Trophoblast cell (in vitro differentiated cells and primary cell): ENCODE results near the gene OCLN.
"Not testable (repeated sequence)": the region's sequence is repeated elsewhere in the genome, so short reads cannot be mapped to it uniquely, and the experiment has no call there.

ENCODE experiments used
- DNase-seq, 2 donors: peaks; one replicate each; pipeline ENCODE4 v3.0.0-alpha.2; 2016
- H2AFZ ChIP-seq: 2 replicates; pipeline ENCODE4 v1.6.1; 2013; ENCODE audit warnings: low read length, moderate library complexity, mild to moderate bottlenecking; ENCODE audit not compliant: insufficient read depth, poor library complexity
- H2AK5ac ChIP-seq: 2 replicates; pipeline ENCODE4 v1.6.1; 2013; ENCODE audit warnings: mild to moderate bottlenecking, low read length
- H2BK120ac ChIP-seq: 2 replicates; pipeline ENCODE4 v1.6.1; 2013; ENCODE audit warnings: low read length, mild to moderate bottlenecking, moderate library complexity; ENCODE audit not compliant: insufficient read depth, poor library complexity
- H2BK12ac ChIP-seq: 2 replicates; pipeline ENCODE4 v1.6.1; 2013; ENCODE audit warnings: mild to moderate bottlenecking, low read length, moderate library complexity
- H2BK5ac ChIP-seq: 2 replicates; pipeline ENCODE4 v1.6.1; 2013; ENCODE audit warnings: low read length, low read depth, moderate library complexity, mild to moderate bottlenecking; ENCODE audit not compliant: poor library complexity
- H3K14ac ChIP-seq: 2 replicates; pipeline ENCODE4 v1.6.1; 2013; ENCODE audit warnings: mild to moderate bottlenecking, low read length
- H3K18ac ChIP-seq: 2 replicates; pipeline ENCODE4 v1.6.1; 2013; ENCODE audit warnings: mild to moderate bottlenecking, low read length
- H3K23ac ChIP-seq: 2 replicates; pipeline ENCODE4 v1.6.1; 2013; ENCODE audit warnings: low read length
- H3K27ac ChIP-seq: 2 replicates; pipeline ENCODE4 v1.5.1; 2013; ENCODE audit warnings: low read depth, mild to moderate bottlenecking, inconsistent platforms, low read length, moderate library complexity
- H3K27me3 ChIP-seq: 2 replicates; pipeline ENCODE4 v1.6.1; 2013; ENCODE audit warnings: inconsistent platforms, mild to moderate bottlenecking, low read length, moderate library complexity; ENCODE audit not compliant: insufficient read depth
- H3K36me3 ChIP-seq, 2 experiments: 1 replicate in 1 of 2; 2 replicates in 1 of 2; pipeline ENCODE4 v1.6.1; 2013; ENCODE audit warnings: low read length in 2 of 2, mild to moderate bottlenecking in 2 of 2, moderate library complexity in 1 of 2; ENCODE audit not compliant: insufficient read depth in 2 of 2, control insufficient read depth in 1 of 2
- H3K4ac ChIP-seq: 2 replicates; pipeline ENCODE4 v1.6.1; 2013; ENCODE audit warnings: low read depth, mild to moderate bottlenecking, low read length, moderate library complexity
- H3K4me1 ChIP-seq, 2 experiments: 1 replicate in 1 of 2; 2 replicates in 1 of 2; pipeline ENCODE4 v1.6.1; 2013; ENCODE audit warnings: low read length in 2 of 2, mild to moderate bottlenecking in 2 of 2, moderate library complexity in 1 of 2; ENCODE audit not compliant: insufficient read depth in 2 of 2, control insufficient read depth in 1 of 2
- H3K4me2 ChIP-seq: 2 replicates; pipeline ENCODE4 v1.6.1; 2013; ENCODE audit warnings: inconsistent platforms, mild to moderate bottlenecking, low read length, moderate library complexity
- H3K4me3 ChIP-seq: 2 replicates; pipeline ENCODE4 v1.5.1; 2013; ENCODE audit warnings: mild to moderate bottlenecking, low read depth, low read length, inconsistent platforms
- H3K79me1 ChIP-seq: one replicate; pipeline ENCODE4 v1.6.1; 2013; ENCODE audit warnings: low read length
- H3K79me2 ChIP-seq: 2 replicates; pipeline ENCODE4 v1.6.1; 2013; ENCODE audit warnings: low read length, mild to moderate bottlenecking; ENCODE audit not compliant: control insufficient read depth, insufficient read depth, poor library complexity
- H3K9ac ChIP-seq: 2 replicates; pipeline ENCODE4 v1.6.1; 2013; ENCODE audit warnings: mild to moderate bottlenecking, low read length
- H3K9me3 ChIP-seq: 2 replicates; pipeline ENCODE4 v1.6.1; 2013; ENCODE audit warnings: low read depth, mild to moderate bottlenecking, control low read depth, inconsistent platforms, low read length; ENCODE audit not compliant: insufficient read depth
- H4K12ac ChIP-seq: 2 replicates; pipeline ENCODE4 v1.6.1; 2013; ENCODE audit warnings: low read depth, mild to moderate bottlenecking, low read length, moderate library complexity
- H4K8ac ChIP-seq: 2 replicates; pipeline ENCODE4 v1.6.1; 2013; ENCODE audit warnings: low read depth, mild to moderate bottlenecking, low read length, moderate library complexity
- H4K91ac ChIP-seq: one replicate; pipeline ENCODE4 v1.6.1; 2013; ENCODE audit warnings: low read depth, mild to moderate bottlenecking, low read length, moderate library complexity
- WGBS: extraction: QIAGEN DNeasy Blood & Tissue Kit; methylation state at CpG from one replicate; pipeline ENCODE4 v1.1.7; 2013; ENCODE audit warnings: missing lambda C conversion rate; ENCODE audit not compliant: insufficient read length, insufficient coverage; ENCODE audit errors: extremely low coverage; 5-methylcytosine and 5-hydroxymethylcytosine counted together

Gene OCLN

DNA sequence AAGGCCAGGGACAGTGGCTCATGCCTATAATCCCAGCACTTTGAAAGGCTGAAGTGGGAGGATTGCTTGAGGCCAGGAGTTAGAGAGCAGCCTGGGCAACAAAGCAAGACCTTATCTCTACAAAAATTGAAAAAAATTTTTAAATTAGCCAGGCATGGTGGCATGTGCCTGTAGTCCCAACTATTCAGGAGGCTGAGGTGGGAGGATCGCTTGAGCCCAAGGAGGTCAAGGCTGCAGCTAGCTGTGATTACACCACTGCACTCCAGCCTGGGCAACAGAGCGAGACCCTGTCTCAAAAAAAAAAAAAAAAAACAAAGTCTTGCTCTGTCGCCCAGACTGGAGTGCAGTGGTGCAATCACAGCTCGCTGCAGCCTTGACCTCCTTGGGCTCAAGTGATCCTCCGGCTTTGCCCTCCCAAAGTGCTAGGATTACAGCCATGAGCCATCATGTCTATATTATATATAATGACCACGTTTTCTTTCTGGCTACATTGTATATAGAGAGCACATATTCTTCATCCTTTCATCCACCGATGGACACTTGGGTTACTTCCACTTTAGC lies 37.1 kb upstream of the OCLN start:
- H2BK120ac ChIP-seq, H3K4ac ChIP-seq, H2AFZ ChIP-seq, H2BK12ac ChIP-seq, H3K9me3 ChIP-seq, H3K4me1 ChIP-seq, H3K4me2 ChIP-seq, H3K36me3 ChIP-seq, H3K79me1 ChIP-seq, H3K27ac ChIP-seq, H3K23ac ChIP-seq, H3K27me3 ChIP-seq, H3K4me3 ChIP-seq, H4K91ac ChIP-seq, H4K8ac ChIP-seq, H3K79me2 ChIP-seq, H3K9ac ChIP-seq, H2BK5ac ChIP-seq, H4K12ac ChIP-seq, H2AK5ac ChIP-seq, H3K18ac ChIP-seq, H3K14ac ChIP-seq: not testable (repeated sequence)
- no CpG with 5 or more reads among the region's 7 CpGs for WGBS
- DNase-seq = peak; percentile 2 to 31

- no peak overlapping the region for H2BK5ac ChIP-seq
- H2AK5ac ChIP-seq = no peak overlapping the region
- no peak overlapping the region for H3K9ac ChIP-seq
- H3K23ac ChIP-seq = no peak overlapping the region
- H3K79me1 ChIP-seq = no peaks in the 10 kb centered on the region
- no peak overlapping the region for H4K91ac ChIP-seq
- no peaks in the 10 kb centered on the region for H3K79me2 ChIP-seq
- no peak overlapping the region for H4K12ac ChIP-seq
- no peak overlapping the region for H2AFZ ChIP-seq
- no peak overlapping the region for H3K27ac ChIP-seq
- H2BK120ac ChIP-seq = no peak overlapping the region
- no CpG with 5 or more reads among the region's 1 CpG for WGBS
- DNase-seq = no peak
- no peak overlapping the region for H3K14ac ChIP-seq
- H3K4ac ChIP-seq = no peak overlapping the region
- H3K4me1 ChIP-seq = no peaks in the 10 kb centered on the region
- no peak overlapping the region for H2BK12ac ChIP-seq
- H3K9me3 ChIP-seq = no peaks in the 10 kb centered on the region
- H3K36me3 ChIP-seq = no peaks in the 10 kb centered on the region
- no peak overlapping the region for H3K18ac ChIP-seq
- no peak overlapping the region for H3K4me2 ChIP-seq
- no peaks in the 10 kb centered on the region for H3K27me3 ChIP-seq
- H3K4me3 ChIP-seq = no peak overlapping the region
- H4K8ac ChIP-seq = no peak overlapping the region
These were observed 30.4 kb upstream of the OCLN start for GRCh38 chr5:69462170-69462569.

DNA sequence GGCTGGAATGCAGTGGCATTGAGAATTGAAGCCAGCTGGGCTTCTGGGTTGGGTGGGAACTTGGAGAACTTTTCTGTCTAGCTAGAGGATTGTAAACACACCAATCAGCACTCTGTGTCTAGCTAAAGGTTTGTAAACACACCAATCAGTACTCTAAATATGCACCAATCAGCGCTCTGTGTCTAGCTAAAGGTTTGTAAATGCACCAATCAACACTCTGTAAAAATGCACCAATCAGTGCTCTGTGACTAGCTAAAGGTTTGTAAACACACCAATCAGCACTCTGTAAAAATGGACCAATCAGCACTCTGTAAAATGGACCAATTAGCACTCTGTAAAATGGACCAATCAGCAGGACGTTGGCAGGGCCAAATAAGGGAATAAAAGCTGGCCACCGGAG lies 26.2 kb upstream of the OCLN start:
- H3K79me2 ChIP-seq, H3K4me1 ChIP-seq, H4K8ac ChIP-seq, H3K4ac ChIP-seq, H3K4me3 ChIP-seq, H4K12ac ChIP-seq, H3K18ac ChIP-seq, H2BK12ac ChIP-seq, H3K23ac ChIP-seq, H3K14ac ChIP-seq, H2BK5ac ChIP-seq, H3K9ac ChIP-seq, H3K36me3 ChIP-seq, H2AFZ ChIP-seq, DNase-seq, H3K27me3 ChIP-seq, H2BK120ac ChIP-seq, H2AK5ac ChIP-seq, H3K4me2 ChIP-seq, H3K27ac ChIP-seq, H3K9me3 ChIP-seq, H4K91ac ChIP-seq, H3K79me1 ChIP-seq: not testable (repeated sequence)
- WGBS = no CpG with 5 or more reads among the region's 3 CpGs

DNA sequence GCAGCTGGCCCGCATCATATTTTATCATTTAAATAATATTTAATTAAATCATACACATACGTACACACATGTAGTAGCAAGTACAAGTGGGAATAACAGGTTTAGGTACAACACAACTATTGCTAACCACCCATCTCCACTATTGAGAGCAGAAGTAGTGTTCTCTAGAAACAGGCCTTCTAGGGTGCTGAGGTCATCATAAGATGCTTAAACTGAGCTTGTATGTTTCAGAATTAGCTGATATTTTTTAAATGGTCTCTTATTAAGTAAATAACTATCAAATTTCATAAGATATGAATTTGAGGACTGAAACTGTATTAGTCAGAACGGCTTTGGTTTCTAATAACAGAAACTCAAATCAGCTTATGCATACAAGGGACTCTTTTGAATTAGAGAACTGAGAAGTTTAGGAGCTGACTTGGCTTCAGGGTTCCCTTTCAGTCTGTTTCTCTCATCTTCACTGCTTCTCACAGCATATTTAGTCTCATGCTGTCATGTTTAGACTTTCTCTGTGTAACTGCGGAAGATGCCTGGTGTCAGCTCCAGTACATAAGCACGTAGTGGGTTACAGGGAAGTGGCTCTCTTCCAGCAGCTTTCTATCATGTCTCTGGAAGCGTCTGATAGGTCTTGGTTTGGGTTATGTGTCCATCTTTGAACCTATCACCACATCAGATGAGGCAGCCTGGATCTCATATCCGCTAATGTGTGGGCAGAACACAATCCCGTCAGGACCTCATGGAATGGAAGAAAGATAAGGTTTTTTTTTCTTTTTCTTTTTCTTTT lies 25.0 kb upstream of the OCLN start:
- H4K91ac ChIP-seq = no peak overlapping the region
- no peaks in the 10 kb centered on the region for H3K27me3 ChIP-seq
- H3K9ac ChIP-seq = no peak overlapping the region
- no peak overlapping the region for H4K8ac ChIP-seq
- H3K79me2 ChIP-seq = no peaks in the 10 kb centered on the region
- no peak overlapping the region for H2BK120ac ChIP-seq
- H2BK5ac ChIP-seq = no peak overlapping the region
- no peak overlapping the region for H2AK5ac ChIP-seq
- H3K4me3 ChIP-seq = no peak overlapping the region
- WGBS = no CpG with 5 or more reads among the region's 8 CpGs
- H3K27ac ChIP-seq = no peak overlapping the region
- no peaks in the 10 kb centered on the region for H3K79me1 ChIP-seq
- no peak overlapping the region for H2BK12ac ChIP-seq
- no peak overlapping the region for H3K18ac ChIP-seq
- H3K14ac ChIP-seq = no peak overlapping the region
- no peaks in the 10 kb centered on the region for H3K36me3 ChIP-seq
- no peak overlapping the region for H3K4ac ChIP-seq
- no peak for DNase-seq
- no peaks in the 10 kb centered on the region for H3K9me3 ChIP-seq
- no peak overlapping the region for H3K23ac ChIP-seq
- no peak overlapping the region for H3K4me2 ChIP-seq
- no peak overlapping the region for H4K12ac ChIP-seq
- H2AFZ ChIP-seq = no peak overlapping the region
- H3K4me1 ChIP-seq = no peaks in the 10 kb centered on the region
